Activated CD4-positive, alpha-beta T cell treated with anti-CD3 and anti-CD28 coated beads, Interleukin-2, amount 10 ng/mL, durations not matched to agents 24 days and 14 days (primary cell): Measurements from ENCODE around the gene GABBR2. TPM values are rescaled to one million over a fixed set of nuclear protein-coding genes. Genes with fewer than 3 reads are reported as not detected.

Source experiments
- DNase-seq: peaks from one replicate; pipeline ENCODE4 v3.0.0; 2022
- H3K27ac Mint-ChIP-seq: one replicate; pipeline ENCODE4 v1.8.0; 2022; ENCODE audit warnings: mild to moderate bottlenecking, mixed read lengths
- H3K27me3 Mint-ChIP-seq: one replicate; pipeline ENCODE4 v1.8.0; 2022; ENCODE audit warnings: mixed read lengths
- H3K36me3 Mint-ChIP-seq: one replicate; pipeline ENCODE4 v1.8.0; 2022; ENCODE audit warnings: low read depth, mild to moderate bottlenecking, mixed read lengths
- H3K4me1 Mint-ChIP-seq: one replicate; pipeline ENCODE4 v1.8.0; 2021; ENCODE audit warnings: mixed read lengths
- H3K4me3 Mint-ChIP-seq: one replicate; pipeline ENCODE4 v1.8.0; 2022; ENCODE audit warnings: mild to moderate bottlenecking, moderate library complexity, mixed read lengths
- H3K9me3 Mint-ChIP-seq: one replicate; pipeline ENCODE4 v1.8.0; 2021; ENCODE audit warnings: mixed read lengths
- intact Hi-C: fragments of 100-400 bp; cut with micrococcal nuclease; formaldehyde crosslinking; loops from one replicate; pipeline ENCODE4 v1.15.1; 2023
- total RNA-seq: library from RNA; stranded (reverse); gene quantifications from 2 replicates; pipeline ENCODE4 v1.2.3, GENCODE V29; 2022

The GABBR2 gene
- total RNA-seq, 1 donor from 2014 or later: not detected

- no peaks in the 10 kb centered on the region for H3K36me3 Mint-ChIP-seq
- no peaks in the 10 kb centered on the region for H3K9me3 Mint-ChIP-seq
- no peaks in the 10 kb centered on the region for H3K27me3 Mint-ChIP-seq
- intact Hi-C loops: no loop called here
- H3K4me1 Mint-ChIP-seq: peaks cover 6% of the 10 kb centered on the region
- DNase-seq: no peak
- H3K27ac Mint-ChIP-seq: no peak overlapping the region
- no peak overlapping the region for H3K4me3 Mint-ChIP-seq
These were observed 299.0 kb downstream of the GABBR2 start for GRCh38 chr9:98409719-98410118.

- intact Hi-C loops: no loop called here
- no peaks in the 10 kb centered on the region for H3K9me3 Mint-ChIP-seq
- peaks cover 6% of the 10 kb centered on the region for H3K4me1 Mint-ChIP-seq
- H3K4me3 Mint-ChIP-seq: no peak overlapping the region
- H3K27me3 Mint-ChIP-seq: no peaks in the 10 kb centered on the region
- DNase-seq: no peak
- H3K36me3 Mint-ChIP-seq: no peaks in the 10 kb centered on the region
- H3K27ac Mint-ChIP-seq: no peak overlapping the region
These were observed 302.3 kb downstream of the GABBR2 start for GRCh38 chr9:98406469-98406868.

- intact Hi-C loops: no loop called here
- DNase-seq: no peak
- Mint-ChIP-seq H3K4me3 (no peak overlapping the region), H3K36me3 (no peaks in the 10 kb centered on the region), H3K4me1 (no peaks in the 10 kb centered on the region), H3K9me3 (no peaks in the 10 kb centered on the region), H3K27me3 (peaks cover 2% of the 10 kb centered on the region), H3K27ac (no peak overlapping the region)
These were observed 304.5 kb downstream of the GABBR2 start for GRCh38 chr9:98404237-98404636.

GRCh38 chr9:98403715-98404114 lies 305.0 kb downstream of the GABBR2 start:
- Mint-ChIP-seq H3K4me3 (no peak overlapping the region), H3K36me3 (no peaks in the 10 kb centered on the region), H3K9me3 (no peaks in the 10 kb centered on the region), H3K27ac (no peak overlapping the region), H3K27me3 (peaks cover 2% of the 10 kb centered on the region), H3K4me1 (no peaks in the 10 kb centered on the region)
- DNase-seq: no peak
- intact Hi-C loops: loop anchor here (2.0 kb wide), 1 partner anchor 387 kb away; no protein-coding TSS in a partner anchor

GRCh38 chr9:98402019-98402840 lies 306.5 kb downstream of the GABBR2 start:
- peaks cover 6% of the 10 kb centered on the region for H3K27me3 Mint-ChIP-seq
- intact Hi-C loops: loop anchor here (2.0 kb wide), 1 partner anchor 389 kb away; no protein-coding TSS in a partner anchor
- no peak overlapping the region for H3K27ac Mint-ChIP-seq
- no peak for DNase-seq
- H3K36me3 Mint-ChIP-seq: no peaks in the 10 kb centered on the region
- no peak overlapping the region for H3K4me3 Mint-ChIP-seq
- no peaks in the 10 kb centered on the region for H3K9me3 Mint-ChIP-seq
- no peaks in the 10 kb centered on the region for H3K4me1 Mint-ChIP-seq

GRCh38 chr9:98401140-98402018 lies 307.4 kb downstream of the GABBR2 start:
- H3K4me3 Mint-ChIP-seq: no peak overlapping the region
- no peaks in the 10 kb centered on the region for H3K4me1 Mint-ChIP-seq
- intact Hi-C loops: loop anchor here (2.0 kb wide), 1 partner anchor 389 kb away; no protein-coding TSS in a partner anchor
- H3K9me3 Mint-ChIP-seq: no peaks in the 10 kb centered on the region
- no peak overlapping the region for H3K27ac Mint-ChIP-seq
- peaks cover 6% of the 10 kb centered on the region for H3K27me3 Mint-ChIP-seq
- no peaks in the 10 kb centered on the region for H3K36me3 Mint-ChIP-seq
- no peak for DNase-seq

- no peak overlapping the region for H3K27ac Mint-ChIP-seq
- DNase-seq: no peak
- H3K27me3 Mint-ChIP-seq: peaks cover 6% of the 10 kb centered on the region
- no peaks in the 10 kb centered on the region for H3K9me3 Mint-ChIP-seq
- H3K4me1 Mint-ChIP-seq: no peaks in the 10 kb centered on the region
- no peak overlapping the region for H3K4me3 Mint-ChIP-seq
- H3K36me3 Mint-ChIP-seq: no peaks in the 10 kb centered on the region
- intact Hi-C loops: no loop called here
These were observed 308.6 kb downstream of the GABBR2 start for GRCh38 chr9:98399950-98400683.

GRCh38 chr9:98396656-98397055 lies 312.1 kb downstream of the GABBR2 start:
- Mint-ChIP-seq H3K4me1 (peaks cover 2% of the 10 kb centered on the region), H3K27me3 (peaks cover 6% of the 10 kb centered on the region), H3K9me3 (peaks cover 8% of the 10 kb centered on the region), H3K27ac (no peak overlapping the region), H3K4me3 (no peak overlapping the region), H3K36me3 (no peaks in the 10 kb centered on the region)
- intact Hi-C loops: no loop called here
- no peak for DNase-seq

GRCh38 chr9:98396236-98396635 lies 312.5 kb downstream of the GABBR2 start:
- no peak overlapping the region for H3K27ac Mint-ChIP-seq
- H3K4me1 Mint-ChIP-seq: peaks cover 6% of the 10 kb centered on the region
- peaks cover 6% of the 10 kb centered on the region for H3K27me3 Mint-ChIP-seq
- no peak for DNase-seq
- H3K4me3 Mint-ChIP-seq: no peak overlapping the region
- no peaks in the 10 kb centered on the region for H3K36me3 Mint-ChIP-seq
- H3K9me3 Mint-ChIP-seq: peaks cover 8% of the 10 kb centered on the region
- intact Hi-C loops: no loop called here

GRCh38 chr9:98391867-98392266 lies 316.9 kb downstream of the GABBR2 start:
- Mint-ChIP-seq H3K4me3 (no peak overlapping the region), H3K36me3 (no peaks in the 10 kb centered on the region)
- DNase-seq: no peak

GRCh38 chr9:98391406-98391805 lies 317.3 kb downstream of the GABBR2 start:
- Mint-ChIP-seq H3K27me3 (no peaks in the 10 kb centered on the region), H3K4me1 (peaks cover 6% of the 10 kb centered on the region), H3K27ac (no peak overlapping the region), H3K4me3 (no peak overlapping the region), H3K9me3 (peaks cover 8% of the 10 kb centered on the region), H3K36me3 (no peaks in the 10 kb centered on the region)
- DNase-seq: no peak
- intact Hi-C loops: no loop called here

More at GRCh38 chr9:98391867-98392266, 316.9 kb downstream of the GABBR2 start:
- no peaks in the 10 kb centered on the region for H3K27me3 Mint-ChIP-seq
- H3K9me3 Mint-ChIP-seq: peaks cover 8% of the 10 kb centered on the region
- H3K27ac Mint-ChIP-seq: no peak overlapping the region
- intact Hi-C loops: no loop called here
- H3K4me1 Mint-ChIP-seq: peaks cover 6% of the 10 kb centered on the region

GRCh38 chr9:98385751-98386150 lies 323.0 kb downstream of the GABBR2 start:
- intact Hi-C loops: no loop called here
- Mint-ChIP-seq H3K27me3 (no peaks in the 10 kb centered on the region), H3K36me3 (no peaks in the 10 kb centered on the region), H3K4me3 (no peak overlapping the region), H3K27ac (no peak overlapping the region), H3K9me3 (no peaks in the 10 kb centered on the region), H3K4me1 (no peaks in the 10 kb centered on the region)
- DNase-seq: no peak

- H3K4me1 Mint-ChIP-seq: no peaks in the 10 kb centered on the region
- H3K27me3 Mint-ChIP-seq: no peaks in the 10 kb centered on the region
- no peaks in the 10 kb centered on the region for H3K9me3 Mint-ChIP-seq
- no peak overlapping the region for H3K27ac Mint-ChIP-seq
- H3K36me3 Mint-ChIP-seq: no peaks in the 10 kb centered on the region
- H3K4me3 Mint-ChIP-seq: no peak overlapping the region
- intact Hi-C loops: no loop called here
- DNase-seq: no peak
These were observed 325.0 kb downstream of the GABBR2 start for GRCh38 chr9:98383758-98384157.
